Neuronal stem cell (in vitro differentiated cells): Measurements from ENCODE around the gene RASIP1.

Experiments used
- DNase-seq: peaks from one replicate; pipeline ENCODE4 v3.0.0-alpha.2; 2013; ENCODE audit warnings: low spot score
- H2AFZ ChIP-seq: one replicate; pipeline ENCODE4 v1.6.1; 2013; ENCODE audit warnings: mild to moderate bottlenecking, low read length, inconsistent platforms
- H2AK5ac ChIP-seq: 2 replicates; pipeline ENCODE4 v1.6.1; 2013; ENCODE audit warnings: low read depth, mild to moderate bottlenecking, inconsistent platforms, low read length, moderate library complexity, mixed read lengths
- H2BK120ac ChIP-seq: 2 replicates; pipeline ENCODE4 v1.6.1; 2013; ENCODE audit warnings: low read depth, mild to moderate bottlenecking, inconsistent platforms, low read length, moderate library complexity, mixed read lengths
- H2BK12ac ChIP-seq: one replicate; pipeline ENCODE4 v1.6.1; 2013; ENCODE audit warnings: low read length, inconsistent platforms
- H2BK15ac ChIP-seq: 2 replicates; pipeline ENCODE4 v1.6.1; 2013; ENCODE audit warnings: mild to moderate bottlenecking, low read length, inconsistent platforms, mixed read lengths
- H2BK5ac ChIP-seq: one replicate; pipeline ENCODE4 v1.6.1; 2013; ENCODE audit warnings: inconsistent platforms, mild to moderate bottlenecking, low read length, moderate library complexity
- H3K14ac ChIP-seq: one replicate; pipeline ENCODE4 v1.6.1; 2013; ENCODE audit warnings: low read length, inconsistent platforms
- H3K18ac ChIP-seq: 2 replicates; pipeline ENCODE4 v1.6.1; 2013; ENCODE audit warnings: low read length, inconsistent platforms
- H3K23ac ChIP-seq: 2 replicates; pipeline ENCODE4 v1.6.1; 2013; ENCODE audit warnings: low read depth, mild to moderate bottlenecking, mixed read lengths, low read length, inconsistent platforms; ENCODE audit not compliant: poor library complexity
- H3K27ac ChIP-seq: replicated peaks from 3 replicates; pipeline ENCODE4 v1.5.1; 2013; ENCODE audit warnings: low read length, inconsistent platforms
- H3K27me3 ChIP-seq, 3 experiments: 2 replicates each; pipeline ENCODE4 v1.6.1; 2013; ENCODE audit warnings: low read length in 3 of 3, mild to moderate bottlenecking in 2 of 3, inconsistent platforms in 1 of 3, low read depth in 1 of 3, mixed read lengths in 1 of 3, moderate library complexity in 1 of 3; ENCODE audit not compliant: control insufficient read depth in 3 of 3, insufficient read depth in 3 of 3
- H3K36me3 ChIP-seq, 2 donors: replicated peaks in 1 of 2; 2 replicates each; pipeline ENCODE4 v1.6.1; 2013; ENCODE audit warnings: low read length in 2 of 2; ENCODE audit not compliant: control insufficient read depth in 2 of 2, insufficient read depth in 2 of 2
- H3K4ac ChIP-seq: 2 replicates; pipeline ENCODE4 v1.6.1; 2013; ENCODE audit warnings: inconsistent platforms, mild to moderate bottlenecking, low read length, moderate library complexity
- H3K4me1 ChIP-seq, 2 donors: 1 replicate in 1 of 2; 2 replicates in 1 of 2; pipeline ENCODE4 v1.6.1; 2013; ENCODE audit warnings: low read length in 2 of 2, low read depth in 1 of 2; ENCODE audit not compliant: control insufficient read depth in 2 of 2, insufficient read depth in 1 of 2
- H3K4me2 ChIP-seq: one replicate; pipeline ENCODE4 v1.6.1; 2013; ENCODE audit warnings: mild to moderate bottlenecking, low read length, inconsistent platforms; ENCODE audit not compliant: insufficient read depth, poor library complexity, severe bottlenecking
- H3K4me3 ChIP-seq, 2 donors: 2 replicates each; pipeline ENCODE4 v1.5.1; 2013; ENCODE audit warnings: low read length in 2 of 2, mild to moderate bottlenecking in 2 of 2, inconsistent platforms in 1 of 2, moderate library complexity in 1 of 2
- H3K79me1 ChIP-seq: one replicate; pipeline ENCODE4 v1.6.1; 2013; ENCODE audit warnings: low read depth, mild to moderate bottlenecking, inconsistent platforms, low read length, moderate library complexity
- H3K9ac ChIP-seq: one replicate; pipeline ENCODE4 v1.6.1; 2013; ENCODE audit warnings: mild to moderate bottlenecking, low read depth, low read length, inconsistent platforms; ENCODE audit not compliant: poor library complexity
- H3K9me3 ChIP-seq, 2 donors: replicated peaks in 1 of 2; 2 replicates each; pipeline versions ENCODE3 to v1.6.1; 2013; ENCODE audit warnings: low read length in 2 of 2, mild to moderate bottlenecking in 2 of 2, inconsistent platforms in 1 of 2, low read depth in 1 of 2, mixed read lengths in 1 of 2, moderate library complexity in 1 of 2; ENCODE audit not compliant: control insufficient read depth in 2 of 2, insufficient read depth in 1 of 2
- H4K8ac ChIP-seq: one replicate; pipeline ENCODE4 v1.6.1; 2013; ENCODE audit warnings: low read depth, mild to moderate bottlenecking, inconsistent platforms, low read length, moderate library complexity
- H4K91ac ChIP-seq: one replicate; pipeline ENCODE4 v1.6.1; 2013; ENCODE audit warnings: low read length, low read depth, mild to moderate bottlenecking, inconsistent platforms; ENCODE audit not compliant: poor library complexity
- WGBS, 2 donors: extraction: QIAGEN DNeasy Blood & Tissue Kit; methylation state at CpG; one replicate each; pipeline ENCODE4 v1.1.7; 2013; ENCODE audit warnings: missing lambda C conversion rate in 2 of 2, mixed read lengths in 1 of 2; ENCODE audit not compliant: insufficient read length in 2 of 2, insufficient replicate concordance in 1 of 2; ENCODE audit errors: extremely low coverage in 2 of 2; 5-methylcytosine and 5-hydroxymethylcytosine counted together

RASIP1 gene

GRCh38 chr19:48674921-48675824 lies 65.2 kb downstream of the RASIP1 start:
- Histone ChIP-seq H3K27ac (no peak overlapping the region), H2BK5ac (no peak overlapping the region), H2BK120ac (no peak overlapping the region), H3K23ac (no peak overlapping the region), H4K8ac (peak overlapping the region; percentile 57), H3K79me1 (no peaks in the 10 kb centered on the region), H4K91ac (no peak overlapping the region), H3K4me1 (peaks cover 12 to 13% of the 10 kb centered on the region in 2 donors), H2BK15ac (no peak overlapping the region), H3K36me3 (no peaks in the 10 kb centered on the region), H3K4me3 (no peak overlapping the region), H3K27me3 (peaks cover 0 to 15% (median 6%) of the 10 kb centered on the region in 3 experiments), H2AK5ac (peak overlapping the region; percentile 12), H3K18ac (peak overlapping the region; percentile 6), H3K9me3 (no peaks in the 10 kb centered on the region), H3K4me2 (no peak overlapping the region), H3K4ac (no peak overlapping the region), H3K9ac (no peak overlapping the region), H2AFZ (peak overlapping the region; percentile 84), H2BK12ac (no peak overlapping the region), H3K14ac (no peak overlapping the region)
- WGBS, 2 donors, result no CpG with 5 or more reads among the region's 28 CpGs
- peak; percentile 82 for DNase-seq

DNA sequence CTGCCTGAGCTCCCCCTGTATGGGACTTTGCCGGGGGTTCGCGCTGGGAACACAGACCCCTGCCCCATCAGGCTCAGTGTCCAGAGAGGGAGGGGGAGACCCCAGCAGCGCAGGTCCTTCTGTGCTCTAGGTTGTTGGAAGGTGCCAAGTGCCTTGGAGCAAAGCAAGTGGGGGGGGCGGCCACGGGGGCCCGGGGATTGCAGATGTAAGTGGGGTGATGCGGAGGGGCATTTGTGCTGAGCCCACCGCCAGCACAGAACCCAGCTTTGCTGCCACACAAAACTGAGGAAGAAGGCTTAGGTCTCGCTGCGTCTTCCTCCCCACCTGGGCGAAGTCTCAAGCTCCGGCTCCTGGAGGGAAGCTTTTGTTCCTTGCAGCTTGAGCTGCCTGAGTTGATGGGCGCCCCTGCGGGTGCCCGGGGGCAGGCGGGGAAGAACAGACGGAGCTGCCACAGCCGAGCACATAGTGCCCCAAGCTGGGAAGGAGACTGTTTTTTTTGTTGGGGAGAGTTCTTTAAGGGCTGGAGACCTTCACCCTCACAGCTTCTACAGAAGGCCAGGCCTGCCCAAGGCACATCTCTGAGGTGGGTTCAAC lies 66.1 kb downstream of the RASIP1 start:
- Histone ChIP-seq H3K9me3 (peaks cover 0 to 2% of the 10 kb centered on the region in 2 donors), H2BK15ac (peak overlapping the region; percentile 40), H4K8ac (peak overlapping the region; percentile 29), H3K18ac (peak overlapping the region; percentile 73), H3K4me3 (no peak overlapping the region), H2BK5ac (peak overlapping the region; percentile 43), H2BK12ac (no peak overlapping the region), H4K91ac (no peak overlapping the region), H3K4me2 (no peak overlapping the region), H2AK5ac (peak overlapping the region; percentile 71), H3K27me3 (peaks cover 0 to 15% (median 6%) of the 10 kb centered on the region in 3 experiments), H3K23ac (no peak overlapping the region), H3K14ac (no peak overlapping the region), H3K79me1 (peaks cover 1% of the 10 kb centered on the region), H3K4me1 (peaks cover 12 to 13% of the 10 kb centered on the region in 2 donors), H3K9ac (no peak overlapping the region), H3K27ac (no peak overlapping the region), H2AFZ (no peak overlapping the region), H3K4ac (no peak overlapping the region), H2BK120ac (no peak overlapping the region), H3K36me3 (no peaks in the 10 kb centered on the region)
- DNase-seq, result no peak
- no CpG with 5 or more reads among the region's 19 CpGs for WGBS, 2 donors

DNA sequence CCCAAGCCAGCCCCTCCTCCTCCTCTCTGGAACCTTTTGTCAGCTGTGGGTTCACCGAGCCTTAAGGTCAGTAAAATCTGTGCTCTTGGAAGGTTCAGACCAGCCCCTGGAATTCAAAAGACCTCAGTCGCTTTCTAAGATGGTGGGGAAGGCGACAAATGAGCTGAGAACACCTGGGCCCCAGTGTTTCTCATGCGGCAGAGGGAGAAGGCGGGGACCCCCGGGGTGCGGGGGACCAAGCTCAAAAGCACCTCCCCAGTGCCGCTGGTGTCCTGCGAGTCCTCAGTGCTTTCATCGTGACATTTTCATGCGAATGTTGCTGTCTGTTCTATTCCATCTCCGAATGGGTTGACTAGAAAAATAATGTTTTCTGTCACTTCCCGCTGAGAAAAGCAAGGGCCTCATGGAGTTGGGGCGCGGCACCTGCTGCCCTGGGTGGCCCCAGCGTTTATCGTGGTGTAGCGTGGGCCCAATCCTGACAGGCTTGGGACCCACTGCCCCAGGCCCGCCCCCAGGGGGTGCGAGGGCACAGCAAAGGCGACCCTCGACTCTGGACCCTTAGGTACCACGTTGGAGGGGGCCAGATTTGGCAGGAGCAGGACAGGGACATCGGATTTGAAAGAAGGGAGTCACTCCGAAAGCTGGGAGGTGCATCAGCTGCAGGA lies 66.8 kb downstream of the RASIP1 start:
- no peak overlapping the region for H2BK120ac ChIP-seq
- peaks cover 0 to 15% (median 6%) of the 10 kb centered on the region in 3 experiments for H3K27me3 ChIP-seq
- no peak for DNase-seq
- peak overlapping the region; percentile 13 for H3K27ac ChIP-seq
- no peak overlapping the region for H2BK12ac ChIP-seq
- peak overlapping the region; percentile 71 for H2AK5ac ChIP-seq
- peak overlapping the region; percentile 80 for H2AFZ ChIP-seq
- H3K9me3 ChIP-seq, result peaks cover 0 to 2% of the 10 kb centered on the region in 2 donors
- no CpG with 5 or more reads among the region's 25 CpGs for WGBS, 2 donors
- H3K4me1 ChIP-seq, result peaks cover 12 to 13% of the 10 kb centered on the region in 2 donors
- peak overlapping the region; percentile 29 for H4K8ac ChIP-seq
- no peak overlapping the region for H2BK5ac ChIP-seq
- H3K23ac ChIP-seq, result peak overlapping the region; percentile 71
- peaks cover 1% of the 10 kb centered on the region for H3K79me1 ChIP-seq
- peak overlapping the region; percentile 95 for H2BK15ac ChIP-seq
- H3K18ac ChIP-seq, result peak overlapping the region; percentile 97
- no peak overlapping the region for H3K4me2 ChIP-seq
- H3K36me3 ChIP-seq, result no peaks in the 10 kb centered on the region
- peak overlapping the region; percentile 99 for H4K91ac ChIP-seq
- H3K14ac ChIP-seq, result no peak overlapping the region
- H3K4me3 ChIP-seq, result no peak overlapping the region
- H3K9ac ChIP-seq, result no peak overlapping the region
- H3K4ac ChIP-seq, result no peak overlapping the region
